Smooth muscle cell (in vitro differentiated cells): ENCODE measurements around the gene GGT7. TPM values are rescaled to one million over a fixed set of nuclear protein-coding genes. Genes with fewer than 3 reads are reported as not detected.

Experiments used
- DNase-seq: peaks from one replicate; lab custom pipeline; 2025; ENCODE audit not compliant: unreplicated experiment; lab: John Stamatoyannopoulos, UW
- H2AFZ ChIP-seq: fragments of 200-600 bp; sonication (generic); 2 replicates; pipeline ENCODE4 v1.6.0; 2016; ENCODE audit warnings: antibody characterized with exemption, low read depth, mild to moderate bottlenecking
- H3F3A ChIP-seq: fragments of 200-600 bp; sonication (generic); 2 replicates; pipeline ENCODE4 v1.6.0; 2017; ENCODE audit warnings: antibody characterized with exemption, low read depth
- H3K27ac ChIP-seq: fragments of 200-600 bp; sonication (generic); 2 replicates; pipeline ENCODE4 v1.5.1; 2016; ENCODE audit warnings: low read depth, mild to moderate bottlenecking
- H3K27me3 ChIP-seq: fragments of 200-600 bp; sonication (generic); 2 replicates; pipeline ENCODE4 v1.6.1; 2016; ENCODE audit warnings: low read depth, mild to moderate bottlenecking
- H3K36me3 ChIP-seq: fragments of 200-600 bp; sonication (generic); 2 replicates; pipeline ENCODE4 v1.5.1; 2016; ENCODE audit warnings: low read depth
- H3K4me1 ChIP-seq: fragments of 200-600 bp; sonication (generic); 2 replicates; pipeline ENCODE4 v1.5.1; 2016; ENCODE audit warnings: low read depth
- H3K4me2 ChIP-seq: fragments of 200-600 bp; sonication (generic); 2 replicates; pipeline ENCODE4 v1.6.0; 2016; ENCODE audit warnings: mild to moderate bottlenecking
- H3K4me3 ChIP-seq: fragments of 200-600 bp; sonication (generic); 2 replicates; pipeline ENCODE4 v1.5.1; 2016; ENCODE audit warnings: mild to moderate bottlenecking
- H3K79me2 ChIP-seq: fragments of 200-600 bp; sonication (generic); 2 replicates; pipeline ENCODE4 v1.6.0; 2016; ENCODE audit warnings: low read depth, mild to moderate bottlenecking
- H3K9ac ChIP-seq: fragments of 200-600 bp; sonication (generic); 2 replicates; pipeline ENCODE4 v1.6.0; 2016; ENCODE audit warnings: low read depth
- H3K9me3 ChIP-seq: fragments of 200-600 bp; sonication (generic); replicated peaks from 2 replicates; pipeline ENCODE4 v1.5.1; 2016; ENCODE audit warnings: low read depth
- H4K20me1 ChIP-seq: fragments of 200-600 bp; sonication (generic); 2 replicates; pipeline ENCODE4 v1.6.0; 2016; ENCODE audit warnings: low read depth
- WGBS: methylation state at CpG from one replicate; pipeline ENCODE4 v1.1.7; 2016; ENCODE audit warnings: low lambda C conversion rate; 5-methylcytosine and 5-hydroxymethylcytosine counted together
- polyA plus RNA-seq: library from polyadenylated mRNA; unstranded; fragments of >200 nt; fragmentation: Nextera tagmentation; extraction: Ambion mirVana; gene quantifications from 2 replicates; pipeline ENCODE4 v1.2.1, GENCODE V29; 2016
- total RNA-seq: library from RNA; depleted of rRNA; stranded (reverse); fragments of >200 nt; gene quantifications from 2 replicates; pipeline ENCODE4 v1.2.3, GENCODE V29; 2014
- TF ChIP-seq, protein P1 (sequence below): fragments of 200-600 bp; sonication (generic); IDR thresholded peaks from 2 replicates; pipeline ENCODE4 v1.5.1; 2017; ENCODE audit warnings: borderline replicate concordance, mild to moderate bottlenecking, antibody characterized with exemption; ENCODE audit not compliant: insufficient read depth, poor library complexity, severe bottlenecking

The GGT7 gene
- total and polyA plus RNA-seq, 2 experiments from 2014 or later, result 4.0 to 15.2 TPM

GRCh38 chr20:34891166-34892062 lies 18.8 kb upstream of the GGT7 start:
- DNase-seq, result no peak
- no peak overlapping the region for H3K9ac ChIP-seq
- H3K36me3 ChIP-seq, result no peaks in the 10 kb centered on the region
- no peaks in the 10 kb centered on the region for H3F3A ChIP-seq
- peak overlapping the region; percentile 4 for H3K4me2 ChIP-seq
- H3K79me2 ChIP-seq, result no peaks in the 10 kb centered on the region
- H3K27ac ChIP-seq, result peak overlapping the region; percentile 20
- H4K20me1 ChIP-seq, result peaks cover 10% of the 10 kb centered on the region
- TF ChIP-seq, protein P1, sequence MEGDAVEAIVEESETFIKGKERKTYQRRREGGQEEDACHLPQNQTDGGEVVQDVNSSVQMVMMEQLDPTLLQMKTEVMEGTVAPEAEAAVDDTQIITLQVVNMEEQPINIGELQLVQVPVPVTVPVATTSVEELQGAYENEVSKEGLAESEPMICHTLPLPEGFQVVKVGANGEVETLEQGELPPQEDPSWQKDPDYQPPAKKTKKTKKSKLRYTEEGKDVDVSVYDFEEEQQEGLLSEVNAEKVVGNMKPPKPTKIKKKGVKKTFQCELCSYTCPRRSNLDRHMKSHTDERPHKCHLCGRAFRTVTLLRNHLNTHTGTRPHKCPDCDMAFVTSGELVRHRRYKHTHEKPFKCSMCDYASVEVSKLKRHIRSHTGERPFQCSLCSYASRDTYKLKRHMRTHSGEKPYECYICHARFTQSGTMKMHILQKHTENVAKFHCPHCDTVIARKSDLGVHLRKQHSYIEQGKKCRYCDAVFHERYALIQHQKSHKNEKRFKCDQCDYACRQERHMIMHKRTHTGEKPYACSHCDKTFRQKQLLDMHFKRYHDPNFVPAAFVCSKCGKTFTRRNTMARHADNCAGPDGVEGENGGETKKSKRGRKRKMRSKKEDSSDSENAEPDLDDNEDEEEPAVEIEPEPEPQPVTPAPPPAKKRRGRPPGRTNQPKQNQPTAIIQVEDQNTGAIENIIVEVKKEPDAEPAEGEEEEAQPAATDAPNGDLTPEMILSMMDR, result no peak
- H3K9me3 ChIP-seq, result no peaks in the 10 kb centered on the region
- no peaks in the 10 kb centered on the region for H3K27me3 ChIP-seq
- no peak overlapping the region for H2AFZ ChIP-seq
- WGBS, result 77% methylated on average over 2 of the region's 2 CpGs
- H3K4me3 ChIP-seq, result no peak overlapping the region
- H3K4me1 ChIP-seq, result no peaks in the 10 kb centered on the region

DNA sequence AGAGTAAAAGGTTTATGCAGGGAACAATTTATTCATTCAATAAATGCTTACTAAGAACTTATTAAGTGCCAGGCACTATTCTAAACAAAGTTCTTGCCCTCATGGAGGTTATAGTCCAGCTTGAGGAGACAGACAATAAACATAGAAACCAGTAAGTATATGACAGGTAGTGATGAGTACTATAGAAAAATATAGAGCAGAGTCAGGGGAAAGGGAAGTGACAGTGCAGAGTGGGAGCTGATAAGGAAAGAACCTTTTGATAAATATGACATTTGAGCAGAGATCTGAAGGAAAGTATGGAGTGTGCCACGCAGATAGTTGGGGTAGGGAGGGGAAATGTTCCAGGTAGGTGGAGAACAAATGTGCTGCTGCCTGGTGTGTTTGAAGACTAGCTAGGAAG lies 15.8 kb upstream of the GGT7 start:
- no peak for DNase-seq
- peaks cover 5% of the 10 kb centered on the region for H3K36me3 ChIP-seq

GRCh38 chr20:34887023-34887422 lies 14.4 kb upstream of the GGT7 start:
- H3F3A ChIP-seq, result no peaks in the 10 kb centered on the region
- H3K4me1 ChIP-seq, result no peaks in the 10 kb centered on the region
- TF ChIP-seq, protein P1, result no peak
- H3K27ac ChIP-seq, result no peak overlapping the region
- H4K20me1 ChIP-seq, result peaks cover 7% of the 10 kb centered on the region
- no peaks in the 10 kb centered on the region for H3K9me3 ChIP-seq
- H2AFZ ChIP-seq, result no peak overlapping the region
- no peaks in the 10 kb centered on the region for H3K27me3 ChIP-seq
- no peak overlapping the region for H3K4me3 ChIP-seq
- H3K4me2 ChIP-seq, result no peak overlapping the region
- no peak overlapping the region for H3K9ac ChIP-seq
- H3K79me2 ChIP-seq, result no peaks in the 10 kb centered on the region
- DNase-seq, result no peak
- WGBS, result 55% methylated on average over 3 of the region's 3 CpGs
- peaks cover 5% of the 10 kb centered on the region for H3K36me3 ChIP-seq

More for the DNA sequence above, 15.8 kb upstream of the GGT7 start:
- H3F3A ChIP-seq, result no peaks in the 10 kb centered on the region
- no peaks in the 10 kb centered on the region for H3K79me2 ChIP-seq
- H3K4me1 ChIP-seq, result no peaks in the 10 kb centered on the region
- TF ChIP-seq, protein P1, result no peak
- H3K4me3 ChIP-seq, result no peak overlapping the region
- H3K4me2 ChIP-seq, result no peak overlapping the region
- 95% methylated on average over 1 of the region's 1 CpG for WGBS
- no peaks in the 10 kb centered on the region for H3K9me3 ChIP-seq
- H3K27me3 ChIP-seq, result no peaks in the 10 kb centered on the region
- peaks cover 10% of the 10 kb centered on the region for H4K20me1 ChIP-seq
- H3K27ac ChIP-seq, result no peak overlapping the region
- no peak overlapping the region for H2AFZ ChIP-seq
- H3K9ac ChIP-seq, result no peak overlapping the region

- DNase-seq, result no peak
- H3K4me2 ChIP-seq, result no peak overlapping the region
- H3F3A ChIP-seq, result no peaks in the 10 kb centered on the region
- TF ChIP-seq, protein P1, result no peak
- H3K9me3 ChIP-seq, result no peaks in the 10 kb centered on the region
- H3K27ac ChIP-seq, result no peak overlapping the region
- H3K27me3 ChIP-seq, result no peaks in the 10 kb centered on the region
- no peak overlapping the region for H3K9ac ChIP-seq
- no peaks in the 10 kb centered on the region for H3K4me1 ChIP-seq
- peaks cover 5% of the 10 kb centered on the region for H3K36me3 ChIP-seq
- H3K79me2 ChIP-seq, result no peaks in the 10 kb centered on the region
- no peaks in the 10 kb centered on the region for H4K20me1 ChIP-seq
- no peak overlapping the region for H2AFZ ChIP-seq
- no peak overlapping the region for H3K4me3 ChIP-seq
- WGBS, result 95% methylated on average over 3 of the region's 3 CpGs
Measured at GRCh38 chr20:34886122-34886521, 13.5 kb upstream of the GGT7 start.
